Parathyroid adenoma (tissue), 2 donors: ENCODE measurements around the gene RETREG2.
"Not testable (repeated sequence)": the region's sequence is repeated elsewhere in the genome, so short reads cannot be mapped to it uniquely, and the experiment has no call there.

Experiments used
- H2AFZ ChIP-seq: fragments of 300-600 bp; sonication (generic); one replicate; pipeline ENCODE4 v1.7.0; 2017; ENCODE audit warnings: antibody characterized with exemption, mild to moderate bottlenecking
- H3K27ac ChIP-seq: fragments of 300-600 bp; sonication (generic); one replicate; pipeline ENCODE4 v1.7.0; 2017
- H3K27me3 ChIP-seq: fragments of 300-600 bp; sonication (generic); one replicate; pipeline ENCODE4 v1.7.0; 2017; ENCODE audit warnings: low read length; ENCODE audit not compliant: control insufficient read depth, insufficient read depth
- H3K36me3 ChIP-seq: fragments of 300-600 bp; sonication (generic); one replicate; pipeline ENCODE4 v1.7.0; 2017; ENCODE audit warnings: low read length; ENCODE audit not compliant: control insufficient read depth, insufficient read depth
- H3K4me1 ChIP-seq: fragments of 300-600 bp; sonication (generic); one replicate; pipeline ENCODE4 v1.7.0; 2017; ENCODE audit warnings: control low read depth
- H3K4me2 ChIP-seq: fragments of 300-600 bp; sonication (generic); one replicate; pipeline ENCODE4 v1.7.0; 2017; ENCODE audit warnings: low read length
- H3K4me3 ChIP-seq: fragments of 300-600 bp; sonication (generic); one replicate; pipeline ENCODE4 v1.7.0; 2017; ENCODE audit warnings: low read depth, low read length
- H3K79me2 ChIP-seq: fragments of 300-600 bp; sonication (generic); one replicate; pipeline ENCODE4 v1.7.0; 2017; ENCODE audit warnings: control low read depth
- H3K9ac ChIP-seq: fragments of 300-600 bp; sonication (generic); one replicate; pipeline ENCODE4 v1.7.0; 2017; ENCODE audit warnings: mild to moderate bottlenecking
- H3K9me3 ChIP-seq: fragments of 300-600 bp; sonication (generic); one replicate; pipeline ENCODE4 v1.7.0; 2017; ENCODE audit warnings: low read length; ENCODE audit not compliant: control insufficient read depth
- CTCF ChIP-seq: fragments of 300-600 bp; sonication (generic); IDR thresholded peaks from one replicate; pipeline ENCODE4 v1.7.0; 2017; ENCODE audit warnings: antibody characterized with exemption, mild to moderate bottlenecking
- donor health status: primary hyperparathyroidism.

The RETREG2 gene

GRCh38 chr2:219199470-219200211 lies 21.6 kb downstream of the RETREG2 start:
- no peaks in the 10 kb centered on the region for H3K27me3 ChIP-seq
- H3K36me3 ChIP-seq: no peaks in the 10 kb centered on the region
- no peak overlapping the region for H3K27ac ChIP-seq
- no peak overlapping the region for H3K4me2 ChIP-seq
- H3K9ac ChIP-seq: no peak overlapping the region
- no peak overlapping the region for H2AFZ ChIP-seq
- H3K79me2 ChIP-seq: no peaks in the 10 kb centered on the region
- no peaks in the 10 kb centered on the region for H3K9me3 ChIP-seq
- TF ChIP-seq CTCF: no peak
- H3K4me3 ChIP-seq: no peak overlapping the region
- H3K4me1 ChIP-seq: peaks cover 4% of the 10 kb centered on the region

GRCh38 chr2:219200502-219201326 lies 22.6 kb downstream of the RETREG2 start:
- H3K9ac ChIP-seq, H2AFZ ChIP-seq, H3K4me3 ChIP-seq, H3K79me2 ChIP-seq, H3K4me1 ChIP-seq, H3K27ac ChIP-seq, H3K27me3 ChIP-seq, H3K4me2 ChIP-seq, H3K36me3 ChIP-seq, H3K9me3 ChIP-seq: not testable (repeated sequence)

GRCh38 chr2:219201331-219201730 lies 23.3 kb downstream of the RETREG2 start:
- not testable (repeated sequence) for H3K27ac ChIP-seq, H2AFZ ChIP-seq

GRCh38 chr2:219204425-219205164 lies 26.5 kb downstream of the RETREG2 start:
- H3K9me3 ChIP-seq: no peaks in the 10 kb centered on the region
- H3K4me2 ChIP-seq: no peak overlapping the region
- no peak overlapping the region for H3K4me3 ChIP-seq
- no peak overlapping the region for H2AFZ ChIP-seq
- no peaks in the 10 kb centered on the region for H3K36me3 ChIP-seq
- TF ChIP-seq CTCF: no peak
- no peaks in the 10 kb centered on the region for H3K79me2 ChIP-seq
- H3K27ac ChIP-seq: no peak overlapping the region
- H3K9ac ChIP-seq: no peak overlapping the region
- H3K4me1 ChIP-seq: peaks cover 19% of the 10 kb centered on the region
- H3K27me3 ChIP-seq: no peaks in the 10 kb centered on the region

More at GRCh38 chr2:219201331-219201730, 23.3 kb downstream of the RETREG2 start:
- H3K4me2 ChIP-seq, H3K79me2 ChIP-seq, H3K36me3 ChIP-seq, H3K4me1 ChIP-seq, H3K4me3 ChIP-seq, H3K9me3 ChIP-seq, H3K9ac ChIP-seq, H3K27me3 ChIP-seq: not testable (repeated sequence)

- Histone ChIP-seq H3K4me2 (no peak overlapping the region), H3K9ac (no peak overlapping the region), H3K27ac (no peak overlapping the region), H3K27me3 (no peaks in the 10 kb centered on the region), H3K9me3 (no peaks in the 10 kb centered on the region), H3K79me2 (no peaks in the 10 kb centered on the region), H3K36me3 (no peaks in the 10 kb centered on the region), H2AFZ (no peak overlapping the region), H3K4me3 (no peak overlapping the region), H3K4me1 (peaks cover 19% of the 10 kb centered on the region)
- no peak for TF ChIP-seq CTCF
Observed at GRCh38 chr2:219205165-219205538, 27.1 kb downstream of the RETREG2 start.
